HK-2 (cell line): ENCODE measurements around the gene TMEM184A.

Source experiments
- DNase-seq: peaks from one replicate; pipeline ENCODE4 v3.0.0-alpha.2; 2018; ENCODE audit not compliant: unreplicated experiment

TMEM184A gene

DNA sequence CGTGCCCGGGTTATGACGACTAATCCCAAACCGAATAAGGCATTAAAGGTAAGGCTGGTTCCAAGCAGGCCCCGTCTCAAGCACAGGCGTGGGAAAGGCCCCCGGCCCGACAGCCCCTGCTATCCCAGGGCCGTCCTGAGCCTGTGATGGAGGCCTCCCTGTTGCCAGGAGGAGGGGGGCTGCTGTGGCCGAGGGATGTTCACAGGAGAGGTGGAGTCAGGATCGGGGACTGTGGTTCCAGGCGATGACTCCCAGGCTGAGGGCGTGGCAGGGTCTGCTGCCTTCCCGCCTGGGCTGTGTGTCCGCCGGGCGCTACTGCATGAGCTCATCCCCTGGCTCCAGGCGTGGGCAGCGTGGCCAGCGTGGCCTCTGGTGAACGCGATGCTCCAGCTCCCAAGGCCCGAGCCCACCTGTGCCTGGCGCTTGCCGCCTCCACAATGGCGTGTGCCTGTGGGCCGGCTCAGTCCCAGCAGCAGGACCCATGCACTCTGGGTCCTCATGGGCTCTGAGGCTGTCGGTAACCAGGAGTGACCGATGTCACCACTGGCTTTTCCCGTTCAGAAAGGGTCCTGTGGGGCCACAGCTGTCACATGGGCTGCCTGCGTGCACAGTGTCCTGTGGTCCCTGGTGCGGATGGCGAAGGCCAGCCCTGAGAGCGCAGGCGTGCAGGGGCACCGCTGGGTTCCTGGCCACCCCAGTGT is 16.7 kb downstream of the TMEM184A start:
- DNase-seq = no peak

DNA sequence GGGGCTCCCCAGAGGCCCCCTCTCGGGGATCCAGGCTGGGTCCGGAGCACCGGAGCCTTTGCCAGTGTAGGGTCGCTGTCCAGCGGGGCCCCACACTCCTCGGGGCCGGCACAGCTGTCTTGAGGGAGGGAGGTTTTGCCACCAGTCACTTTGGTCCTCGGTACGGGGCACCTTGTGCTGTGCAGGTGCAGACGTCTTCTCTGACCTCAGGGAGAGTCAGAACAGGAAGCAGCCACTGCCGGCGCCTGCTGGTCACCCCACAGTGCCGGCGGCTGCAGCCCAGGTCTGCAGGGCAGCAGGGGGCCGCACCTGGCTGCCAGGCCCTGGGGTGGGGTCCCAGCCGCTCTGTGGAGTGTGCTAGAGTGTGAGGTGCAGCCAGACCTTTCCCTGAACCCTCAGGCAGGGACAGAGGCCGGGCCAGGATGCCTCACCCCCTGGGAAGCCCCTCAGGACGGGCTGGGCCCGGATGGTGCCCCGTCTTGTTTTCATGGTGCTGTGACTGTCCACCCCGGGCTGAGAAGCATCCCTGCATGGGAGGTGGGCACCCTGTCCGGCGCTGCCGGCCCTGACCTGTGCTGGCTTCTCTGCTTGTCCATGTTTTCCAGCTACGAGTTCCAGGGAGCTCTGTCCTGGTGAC is 17.3 kb downstream of the TMEM184A start:
- no peak for DNase-seq

- peak; percentile 92 for DNase-seq
These were observed 18.2 kb downstream of the TMEM184A start for GRCh38 chr7:1537535-1538412.

- DNase-seq = peak; percentile 96
These were observed 19.1 kb downstream of the TMEM184A start for GRCh38 chr7:1536743-1537534.

- DNase-seq = no peak
These were observed 19.6 kb downstream of the TMEM184A start for GRCh38 chr7:1536455-1536742.

DNA sequence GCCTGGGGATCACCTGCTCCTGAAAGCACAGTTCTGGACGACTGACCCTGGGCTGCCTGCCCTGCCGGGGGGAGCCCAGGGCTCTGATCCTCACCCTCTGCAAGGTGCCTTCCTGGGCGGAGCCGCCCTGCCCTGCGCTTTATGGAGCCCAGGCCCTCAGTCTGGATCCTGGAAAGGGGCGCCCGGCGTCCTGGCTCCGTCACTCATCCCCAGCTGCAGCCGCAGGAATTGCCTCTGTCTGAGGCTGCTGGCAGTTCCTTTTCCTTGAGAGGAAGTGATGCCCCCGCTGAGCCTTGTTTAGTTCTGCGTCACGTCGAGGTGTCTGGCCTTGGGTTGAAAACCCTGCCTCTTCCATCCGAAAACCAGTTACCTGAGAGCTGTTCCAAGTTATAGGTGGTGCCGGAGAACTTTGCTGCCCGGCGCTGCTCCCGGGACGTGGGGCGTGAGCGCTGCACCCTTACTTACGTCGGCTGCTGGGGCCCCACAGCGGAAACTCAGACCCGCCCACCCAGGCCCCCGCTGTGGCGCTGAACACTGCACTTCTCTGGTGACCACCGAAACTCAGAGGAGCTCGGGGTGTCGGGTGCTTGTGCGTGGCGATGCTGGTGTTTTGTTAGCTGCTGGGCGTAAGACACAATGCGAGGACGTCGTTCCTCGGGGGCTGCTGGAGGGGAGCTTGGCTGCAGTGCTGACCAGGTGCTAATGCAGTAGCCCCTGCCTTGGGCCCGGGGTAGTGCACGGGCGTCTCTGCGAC is 20.1 kb downstream of the TMEM184A start:
- no peak for DNase-seq

- no peak for DNase-seq
These were observed 20.9 kb downstream of the TMEM184A start for GRCh38 chr7:1535100-1535458.

- no peak for DNase-seq
These were observed 21.5 kb downstream of the TMEM184A start for GRCh38 chr7:1534330-1535099.

DNA sequence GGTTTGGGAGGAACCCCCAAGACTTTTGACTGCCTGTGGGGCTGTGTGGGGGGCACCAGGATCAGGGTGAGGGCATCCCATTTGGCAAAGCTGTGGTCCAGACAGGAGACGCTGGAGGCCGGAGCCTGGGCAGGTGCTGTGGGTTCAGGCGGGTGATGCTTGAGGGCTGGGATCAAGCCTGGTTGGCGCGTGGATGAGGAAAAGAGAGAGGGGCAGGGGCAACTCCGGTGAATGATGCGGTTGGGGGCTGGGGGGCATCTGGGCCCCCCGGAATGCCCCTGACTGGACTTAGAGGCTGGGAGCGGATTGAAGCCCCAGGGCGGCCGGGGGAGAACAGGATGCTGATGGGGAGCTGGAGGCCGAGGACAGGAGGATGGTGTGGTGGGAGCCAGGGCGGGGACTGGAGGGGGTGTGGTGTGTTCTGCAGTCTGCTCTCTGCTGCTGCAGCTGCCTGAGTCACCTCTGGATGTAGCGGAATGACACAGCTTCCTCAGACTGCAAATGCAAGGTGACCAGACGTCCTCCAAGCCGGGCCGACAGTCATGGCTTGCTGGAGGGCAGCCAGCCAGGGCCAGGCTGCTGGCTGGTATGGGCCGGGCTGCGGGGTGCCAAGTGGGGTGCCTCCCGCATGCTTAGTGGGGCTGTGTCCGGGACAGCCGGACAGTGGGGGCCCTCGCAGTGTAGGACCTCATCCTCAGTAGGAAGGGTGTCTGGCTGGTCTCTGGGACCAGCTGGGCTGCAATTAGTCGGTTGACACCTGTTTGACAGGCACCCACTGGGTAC is 22.3 kb downstream of the TMEM184A start:
- peak; percentile 87 for DNase-seq

DNA sequence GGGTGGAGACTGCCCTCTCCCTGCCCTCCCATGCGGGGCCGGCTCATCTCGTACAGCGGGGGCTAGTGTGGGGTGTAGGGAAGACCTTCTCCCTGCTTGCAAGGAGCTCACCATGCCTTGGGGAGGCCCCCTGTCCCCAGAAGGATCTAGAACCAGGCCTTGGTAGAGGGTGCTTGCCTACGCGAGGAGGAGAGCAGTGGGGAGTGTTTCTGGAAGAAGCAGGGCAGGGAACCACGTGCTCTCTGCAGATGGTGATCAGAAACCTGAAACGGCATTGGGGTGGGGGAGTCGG is 22.8 kb downstream of the TMEM184A start:
- no peak for DNase-seq

DNA sequence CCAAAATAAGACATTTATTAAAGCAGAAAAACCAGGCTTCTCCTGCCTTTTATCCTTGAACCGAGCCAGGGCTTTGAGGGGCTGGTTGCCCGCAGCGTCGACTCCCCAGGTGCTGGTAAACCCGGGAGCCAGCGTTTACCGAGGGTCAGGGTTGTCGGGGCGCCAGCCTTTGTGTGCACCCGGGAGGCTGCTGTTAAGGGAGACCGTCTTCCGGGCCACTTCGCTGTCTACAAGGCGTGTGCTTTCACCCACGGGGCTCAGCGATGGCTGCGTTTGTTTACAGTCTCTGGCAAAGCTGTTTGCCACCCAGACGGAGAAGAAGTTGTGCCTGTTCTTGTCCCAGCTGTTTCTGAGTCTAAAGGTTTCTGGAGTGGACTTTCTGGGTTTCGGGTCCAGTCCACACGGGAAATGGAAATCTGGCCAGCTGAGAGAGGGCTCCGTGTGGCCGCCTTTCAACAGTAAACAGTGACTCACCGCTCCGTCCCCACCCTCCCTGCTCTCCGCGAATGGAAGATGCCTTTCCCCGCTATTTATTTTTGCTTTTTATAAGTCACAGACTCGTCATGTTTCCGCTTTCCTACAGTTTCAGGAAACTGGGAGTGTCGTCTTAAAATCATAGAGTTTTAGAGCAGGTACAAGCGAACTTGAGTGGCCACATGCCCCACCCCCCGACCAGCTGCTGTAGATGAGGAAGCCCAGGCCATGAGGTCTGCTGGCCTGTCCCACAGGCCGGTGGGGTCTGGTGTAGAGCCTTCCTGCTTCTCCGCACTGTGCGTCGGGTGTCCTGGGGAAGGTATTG is 23.4 kb downstream of the TMEM184A start:
- peak; percentile 76 for DNase-seq

DNA sequence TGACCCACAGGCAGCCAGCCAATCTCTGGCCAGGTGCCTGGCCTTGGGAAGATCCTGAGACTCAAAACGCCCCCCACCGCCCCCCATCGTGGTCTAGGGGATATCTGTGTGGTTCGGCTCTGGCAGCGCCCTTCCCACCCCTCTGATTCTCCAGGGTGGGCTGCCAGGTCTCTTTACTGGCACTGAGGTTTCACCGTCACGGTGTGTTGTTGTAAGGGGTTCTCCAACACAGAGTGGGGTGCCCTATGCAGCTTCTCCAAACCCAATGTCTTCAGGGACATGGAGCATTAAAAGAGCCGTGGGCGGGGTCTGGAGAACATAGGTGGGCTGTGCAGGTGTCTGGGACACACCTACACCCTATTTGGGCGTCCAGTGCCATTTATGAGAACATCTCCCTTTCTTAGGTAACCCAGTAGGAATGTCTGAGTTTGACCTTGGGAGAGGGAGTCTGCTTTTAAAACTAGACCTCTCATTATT is 24.0 kb downstream of the TMEM184A start:
- DNase-seq = no peak

GRCh38 chr7:1531263-1531978 is 24.6 kb downstream of the TMEM184A start:
- DNase-seq = no peak

DNA sequence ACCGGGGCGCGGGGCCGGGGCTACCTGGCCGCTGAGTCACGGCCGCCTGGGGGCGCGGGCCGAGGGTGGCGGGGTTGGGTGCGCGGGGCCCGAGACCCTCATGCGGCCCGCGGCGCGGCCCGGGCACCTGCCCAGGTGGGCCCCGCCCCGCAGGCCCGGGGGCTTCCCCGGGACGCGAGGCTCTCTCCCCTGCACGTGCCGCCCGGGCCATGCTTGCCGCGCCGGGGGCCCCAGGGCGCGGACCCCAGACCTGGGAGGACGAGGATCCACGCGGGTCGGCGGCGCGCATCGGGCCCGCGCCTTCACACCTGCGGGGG is 25.1 kb downstream of the TMEM184A start:
- DNase-seq = no peak

GRCh38 chr7:1529383-1530116 is 26.5 kb downstream of the TMEM184A start:
- no peak for DNase-seq

- no peak for DNase-seq
These were observed 29.7 kb downstream of the TMEM184A start for GRCh38 chr7:1526271-1526754.

DNA sequence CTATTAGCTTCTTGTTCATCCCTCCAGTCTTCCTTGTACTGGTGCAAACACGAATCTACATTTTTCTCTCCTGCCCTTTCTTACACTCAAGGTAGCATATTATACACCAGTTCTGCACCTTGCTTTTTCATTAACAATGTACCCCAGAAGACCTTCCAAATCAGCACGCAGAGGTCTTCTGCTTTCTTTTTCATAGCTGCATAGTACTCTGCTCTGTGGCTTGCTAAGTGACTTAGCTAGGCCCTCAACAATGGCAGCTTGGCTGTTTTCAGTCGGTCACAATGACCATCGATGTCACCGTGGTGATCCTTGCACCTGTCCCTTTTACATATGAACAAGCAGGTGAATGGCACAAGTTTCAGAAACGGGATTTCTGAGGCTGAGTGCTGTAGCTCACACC is 30.6 kb downstream of the TMEM184A start:
- no peak for DNase-seq

DNA sequence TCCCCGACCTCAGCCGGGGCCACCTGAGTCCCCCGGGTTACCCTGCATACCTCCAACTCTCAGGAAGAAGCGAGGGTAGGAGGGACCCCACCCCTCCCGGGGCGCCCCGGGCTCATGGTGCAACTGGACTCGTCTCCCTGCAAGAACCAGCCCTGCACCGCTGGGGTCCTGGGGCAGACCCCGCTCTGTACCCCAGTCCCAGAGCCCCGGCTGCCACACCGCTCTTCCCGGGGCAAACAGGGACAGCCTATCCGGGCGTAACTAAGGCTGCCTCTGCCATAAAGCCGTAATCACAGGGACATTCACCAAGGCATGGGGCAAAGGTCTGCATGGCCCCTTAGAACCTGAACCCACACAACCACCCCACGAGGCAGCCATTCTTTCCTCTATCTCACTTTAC is 32.2 kb downstream of the TMEM184A start:
- no peak for DNase-seq
